Fibroblast of skin of back (primary cell): ENCODE data around the gene EFCAB14.
A peak's percentile ranks its signal among the peaks of the same experiment; 100 is the strongest.
"Not testable (repeated sequence)": the region's sequence is repeated elsewhere in the genome, so short reads cannot be mapped to it uniquely, and the experiment has no call there.

Source experiments
- DNase-seq: peaks from one replicate; pipeline ENCODE4 v3.0.0-alpha.2; 2013

The EFCAB14 gene

GRCh38 chr1:46721686-46722205 is 2.8 kb upstream of the EFCAB14 start:
- DNase-seq = no peak

DNA sequence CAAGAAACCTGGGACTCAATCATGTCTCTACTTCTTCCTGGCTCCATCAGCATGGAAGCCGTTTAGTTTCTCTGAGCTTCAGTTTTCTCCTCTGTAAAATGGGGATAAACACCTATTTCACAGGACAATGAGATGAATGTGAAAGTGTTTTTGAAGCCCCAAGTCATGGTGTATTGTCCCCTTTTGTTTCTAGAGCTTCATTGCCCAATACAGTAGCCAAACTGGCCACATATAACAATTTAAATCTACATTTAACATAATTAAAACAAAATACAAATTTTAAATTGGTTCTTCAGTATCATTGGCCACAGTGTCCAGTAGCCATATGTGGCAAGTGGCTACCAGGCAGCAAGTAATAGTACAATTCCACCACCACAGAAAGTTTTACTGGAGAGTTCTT is 2.3 kb upstream of the EFCAB14 start:
- DNase-seq = no peak

DNA sequence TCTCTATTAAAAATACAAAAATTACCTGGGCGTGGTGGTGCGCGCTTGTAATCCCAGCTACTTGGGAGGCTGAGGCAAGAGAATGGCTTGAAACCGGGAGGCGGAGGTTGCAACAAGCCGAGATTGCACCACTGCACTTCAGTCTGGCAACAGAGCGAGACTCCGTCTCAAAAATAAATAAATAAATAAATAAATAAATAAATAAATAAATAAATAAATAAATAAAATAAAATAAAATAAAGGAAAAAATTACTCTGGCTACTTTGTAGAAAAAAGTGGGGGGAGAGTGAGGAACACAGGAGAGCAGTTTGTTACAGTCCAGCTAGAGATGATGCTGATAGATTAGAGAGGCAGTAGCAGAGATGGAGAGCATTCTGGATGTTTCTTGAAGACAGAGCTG is 1.4 kb upstream of the EFCAB14 start:
- DNase-seq = not testable (repeated sequence)

DNA sequence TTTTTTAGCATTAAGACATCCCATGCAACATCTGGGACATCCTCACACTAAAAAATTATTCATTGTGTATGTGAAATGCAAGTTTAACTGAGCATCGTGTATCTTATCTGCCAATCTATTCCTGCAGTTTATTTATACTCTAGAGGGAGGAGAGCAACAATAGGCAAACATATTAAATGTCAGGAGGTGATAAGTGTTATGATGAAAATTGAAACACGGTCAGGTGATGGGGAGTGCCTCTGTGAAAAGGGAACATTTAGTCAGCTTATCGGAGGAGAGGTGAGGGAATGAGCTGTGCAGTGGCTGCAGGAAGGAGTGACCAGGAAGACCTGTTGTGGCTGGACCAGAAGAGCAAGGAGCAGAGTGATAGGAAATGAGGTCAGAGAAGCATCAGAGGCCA is 775 bp upstream of the EFCAB14 start:
- DNase-seq = no peak

DNA sequence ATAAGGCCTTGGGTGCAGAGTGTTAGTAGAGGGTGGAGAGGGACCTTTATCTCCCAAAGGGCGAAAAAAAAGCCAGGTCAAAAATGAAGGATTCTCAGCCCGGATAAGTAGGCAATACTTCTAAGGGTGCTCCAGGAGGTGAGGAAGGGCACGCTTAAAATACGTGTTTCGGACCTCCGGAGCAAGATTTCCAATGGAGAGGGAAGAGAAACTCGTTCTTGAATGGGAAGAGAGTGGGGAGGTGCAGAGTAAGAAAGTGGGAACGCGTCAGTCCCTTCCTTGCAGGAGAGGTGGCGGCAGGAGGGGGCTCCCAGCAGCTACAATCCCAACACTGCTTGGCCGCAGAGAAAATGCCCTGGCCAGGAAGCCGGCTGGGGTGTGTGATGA is 581 bp downstream of the EFCAB14 start:
- no peak for DNase-seq

DNA sequence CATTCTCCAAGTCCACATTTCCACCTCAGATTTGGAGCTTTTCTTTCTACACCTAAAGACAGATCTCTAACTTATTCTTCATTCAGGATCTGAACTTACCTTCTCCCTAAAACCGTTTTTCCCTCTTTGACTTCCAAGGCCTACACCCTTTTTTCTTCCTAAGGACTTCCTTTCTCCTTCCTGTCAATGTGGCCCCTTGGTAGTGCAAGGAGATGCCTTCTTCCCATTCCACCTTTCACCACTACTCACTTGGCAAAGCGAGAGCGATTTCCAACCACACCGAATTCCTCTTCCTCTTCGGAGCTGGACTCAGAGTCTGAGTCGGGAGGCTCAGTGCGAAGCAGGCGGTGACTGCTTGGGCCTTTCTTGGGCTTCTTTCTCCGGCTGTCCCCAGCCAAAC is 1.3 kb downstream of the EFCAB14 start:
- no peak for DNase-seq

DNA sequence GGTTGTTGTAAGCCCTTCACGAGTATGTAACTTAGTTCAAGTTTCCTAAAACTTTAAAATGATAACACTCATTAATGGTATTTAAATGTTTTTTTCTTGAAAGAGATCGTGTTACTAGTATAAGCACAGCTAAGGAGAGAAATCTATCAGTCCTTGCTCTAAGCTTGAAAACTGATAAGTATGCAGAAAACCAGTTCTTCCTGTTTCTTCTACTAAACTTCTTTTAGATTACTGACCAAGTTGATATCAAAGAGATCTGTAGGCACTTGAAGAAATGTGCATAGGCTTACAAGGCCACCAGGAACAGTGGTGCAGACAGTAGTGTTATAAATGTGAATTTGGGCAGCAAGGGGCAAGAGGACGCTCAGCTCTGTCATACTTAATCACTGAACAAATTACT is 3.9 kb downstream of the EFCAB14 start:
- no peak for DNase-seq

DNA sequence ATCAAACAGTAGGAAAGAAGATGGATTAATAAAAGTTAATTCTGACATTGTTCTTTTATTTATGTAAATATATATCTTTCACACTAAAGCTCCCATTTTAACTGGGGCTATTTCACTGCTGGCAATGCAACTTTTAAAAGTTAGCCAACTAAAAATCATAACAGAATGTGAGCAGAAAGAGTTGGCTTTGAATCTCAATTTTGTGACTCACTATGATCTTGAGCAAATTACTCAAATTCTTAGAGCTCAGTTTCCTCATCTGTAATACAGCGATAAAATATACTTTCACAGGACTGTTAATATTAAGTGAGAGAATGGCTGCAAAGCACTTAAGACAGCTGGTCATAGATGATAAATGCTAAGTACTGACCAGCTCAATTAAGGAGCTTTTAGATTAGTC is 10.8 kb downstream of the EFCAB14 start:
- DNase-seq = no peak

GRCh38 chr1:46705408-46705807 is 13.5 kb downstream of the EFCAB14 start:
- DNase-seq = no peak

DNA sequence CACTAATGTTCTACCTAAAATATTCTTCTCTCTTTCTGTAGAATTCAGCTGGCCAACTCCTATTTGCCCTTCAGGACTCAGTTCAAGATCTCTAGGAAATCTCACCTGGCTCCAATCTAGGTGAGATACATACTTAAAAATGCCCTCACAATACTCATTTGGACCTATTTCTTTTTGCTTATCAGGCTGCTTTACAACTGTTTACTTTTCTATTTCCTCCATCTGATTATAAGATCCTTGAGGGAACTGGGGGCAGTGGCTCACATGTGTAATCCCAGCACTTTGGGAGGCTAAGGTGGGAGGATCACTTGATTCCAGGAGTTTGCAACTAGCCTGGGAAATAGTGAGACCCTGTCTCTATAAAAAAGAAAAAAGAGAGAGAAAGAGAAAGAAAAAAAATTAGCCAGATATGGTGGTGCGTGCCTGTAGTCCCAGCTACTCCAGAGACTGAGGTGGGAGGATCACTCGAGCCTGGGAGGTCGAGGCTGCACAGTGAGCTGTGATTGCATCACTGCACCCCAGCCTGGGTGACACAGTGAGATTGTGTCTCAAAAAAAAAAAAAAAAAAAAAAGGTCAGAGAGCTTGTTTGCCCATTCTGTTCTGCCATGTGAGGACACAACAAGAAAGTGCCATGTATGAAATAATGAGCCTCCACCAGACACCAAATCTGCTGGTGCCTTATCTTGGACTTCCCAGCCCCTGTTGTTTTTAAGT is 14.8 kb downstream of the EFCAB14 start:
- no peak for DNase-seq

GRCh38 chr1:46699666-46700065 is 19.2 kb downstream of the EFCAB14 start:
- DNase-seq = no peak

DNA sequence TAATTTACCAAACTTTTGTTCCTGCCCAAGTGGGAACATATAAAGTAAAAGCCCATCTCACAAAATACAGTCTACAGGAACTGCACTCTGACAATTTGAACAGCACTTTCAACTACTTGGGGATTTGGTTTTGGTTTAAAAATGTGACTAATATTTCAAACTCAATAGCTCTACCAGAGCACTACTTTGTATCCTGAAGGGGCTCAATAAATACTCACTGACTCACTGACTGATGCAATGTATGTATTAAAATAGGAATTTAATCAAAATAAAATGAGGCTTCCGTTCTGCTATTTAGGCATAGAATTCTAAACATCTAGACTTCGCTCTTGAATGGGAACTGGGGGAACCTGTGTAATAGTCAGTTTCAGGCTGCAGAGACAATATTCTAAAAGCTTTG is 21.9 kb downstream of the EFCAB14 start:
- peak; percentile 35 for DNase-seq

DNA sequence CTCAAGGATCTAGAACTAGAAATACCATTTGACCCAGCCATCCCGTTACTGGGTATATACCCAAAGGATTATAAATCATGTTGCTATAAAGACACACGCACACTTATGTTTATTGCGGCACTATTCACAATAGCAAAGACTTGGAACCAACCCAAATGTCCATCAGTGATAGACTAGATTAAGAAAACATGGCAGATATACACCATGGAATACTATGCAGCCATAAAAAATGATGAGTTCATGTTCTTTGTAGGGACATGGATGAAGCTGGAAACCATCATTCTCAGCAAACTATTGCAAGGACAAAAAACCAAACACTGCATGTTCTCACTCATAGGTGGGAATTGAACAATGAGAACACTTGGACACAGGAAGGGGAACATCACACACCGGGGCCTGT is 24.2 kb downstream of the EFCAB14 start:
- DNase-seq = not testable (repeated sequence)

- no peak for DNase-seq
Measured at GRCh38 chr1:46692811-46693770, 25.8 kb downstream of the EFCAB14 start.

GRCh38 chr1:46691997-46692790 is 26.7 kb downstream of the EFCAB14 start:
- DNase-seq = peak; percentile 39

DNA sequence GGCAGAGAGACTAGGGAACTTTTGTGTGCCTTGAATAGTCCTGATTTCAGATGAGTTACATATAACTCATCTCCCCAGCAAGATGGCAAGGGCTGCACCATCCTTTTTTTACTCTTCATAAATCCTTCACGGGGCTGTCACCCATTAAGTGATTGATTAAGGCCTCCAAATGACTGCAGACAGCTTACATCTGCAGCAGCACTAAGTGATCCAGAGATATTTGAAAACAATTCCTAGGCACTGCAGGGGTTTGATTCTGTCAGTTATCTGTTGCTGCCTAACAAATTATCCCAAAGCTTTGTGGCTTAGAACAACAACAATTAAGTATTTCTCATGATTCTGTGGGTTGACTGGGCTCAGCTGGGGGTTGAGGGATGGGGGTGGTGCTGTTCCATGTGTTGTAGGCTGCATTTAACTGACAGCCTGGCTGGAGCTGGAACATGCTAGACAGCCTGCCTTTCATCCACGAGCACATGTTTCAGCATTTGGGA is 27.9 kb downstream of the EFCAB14 start:
- no peak for DNase-seq

- DNase-seq = no peak
Measured at GRCh38 chr1:46689897-46690296, 29.0 kb downstream of the EFCAB14 start.

DNA sequence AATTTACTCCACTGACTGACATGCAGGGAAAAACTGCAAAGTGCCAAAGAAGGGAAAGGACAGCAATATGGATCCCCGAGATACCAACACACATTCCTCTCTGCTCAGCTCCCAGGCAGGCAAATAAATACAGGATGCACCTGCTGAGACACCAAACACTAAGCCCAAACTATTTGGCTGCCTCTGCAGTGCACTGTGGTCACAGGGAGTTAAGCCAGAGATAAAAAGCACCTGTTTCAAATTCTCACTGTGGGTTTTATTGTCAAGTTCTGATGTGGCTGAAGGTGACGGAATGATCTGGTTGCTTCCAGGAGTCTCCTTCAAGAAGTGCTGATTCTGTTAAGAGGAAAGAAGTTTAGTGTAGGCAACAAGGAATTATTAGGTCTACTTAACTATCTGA is 29.6 kb downstream of the EFCAB14 start:
- no peak for DNase-seq

- DNase-seq = no peak
Measured at GRCh38 chr1:46687921-46688509, 30.9 kb downstream of the EFCAB14 start.

GRCh38 chr1:46687093-46687659 is 31.7 kb downstream of the EFCAB14 start:
- peak; percentile 17 for DNase-seq

GRCh38 chr1:46686255-46686654 is 32.7 kb downstream of the EFCAB14 start:
- DNase-seq = no peak

DNA sequence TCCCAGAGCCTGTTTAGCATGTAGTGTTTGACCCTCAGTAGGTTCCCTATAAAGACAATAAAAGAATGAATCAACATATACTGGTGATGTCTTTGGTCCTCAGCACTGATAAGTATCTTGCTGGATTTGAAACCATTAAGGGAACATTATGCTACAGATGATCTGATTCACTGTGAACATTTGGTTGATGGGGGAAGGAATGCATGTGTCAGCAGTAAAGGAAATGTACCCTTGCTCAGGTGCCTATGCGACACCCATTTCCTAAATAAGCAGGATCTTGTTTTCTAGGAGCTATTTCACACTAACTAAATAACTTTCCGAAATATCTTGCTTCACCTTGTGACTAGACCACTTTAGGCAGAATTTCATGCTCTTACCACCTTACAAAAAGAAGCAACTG is 34.2 kb downstream of the EFCAB14 start:
- DNase-seq = no peak
